Measurements from ENCODE around the gene SFTPD.
"Not testable (repeated sequence)": the region's sequence is repeated elsewhere in the genome, so short reads cannot be mapped to it uniquely, and the experiment has no call there.

SFTPD gene

GRCh38 chr10:79948976-79949722, at the start of gene SFTPD:
SFTPD (minus strand) TSS chr10:79949105; CDS start chr10:79946659, 2,446 bp downstream.
- H3K27ac ChIP-seq: no peak within 1 kb of the TSS
- TF ChIP-seq EZH2 (IDR thresholded peaks at IDR 0.05) (no peak), POLR2AphosphoS5 (IDR thresholded peaks at IDR 0.05; ENCODE audit: borderline replicate concordance, low read depth, low read length) (no peak), FOXP2 (optimal IDR thresholded peaks at IDR 0.05; ENCODE audit: control extremely low read depth, extremely low read length, insufficient read depth) (no peak)
- DNase-seq (ENCODE audit: low read depth, low spot score): no peak
- H3K9me3 ChIP-seq (ENCODE audit: low read depth, low read length): no peaks in the 10 kb centered on the region
- H3K9ac ChIP-seq (ENCODE audit: insufficient read length): no peak within 1 kb of the TSS
- no peak within 1 kb of the TSS for H3K4me3 ChIP-seq
- H3K36me3 ChIP-seq (ENCODE audit: insufficient read depth, low read length): no peaks in the 10 kb centered on the region

- no peaks in the 10 kb centered on the region for H3K9me3 ChIP-seq (ENCODE audit: low read depth, low read length)
- no peaks in the 10 kb centered on the region for H3K36me3 ChIP-seq (ENCODE audit: insufficient read depth, low read length)
- no peak overlapping the region for H3K27ac ChIP-seq
- no peak overlapping the region for H3K9ac ChIP-seq (ENCODE audit: insufficient read length)
- no peak for DNase-seq (ENCODE audit: low read depth, low spot score)
- TF ChIP-seq FOXP2 (optimal IDR thresholded peaks at IDR 0.05; ENCODE audit: control extremely low read depth, extremely low read length, insufficient read depth): no peak
- TF ChIP-seq EZH2 (IDR thresholded peaks at IDR 0.05): no peak
- H3K4me3 ChIP-seq: no peak overlapping the region
These were observed 47.2 kb upstream of the SFTPD start for GRCh38 chr10:79995979-79996634.

GRCh38 chr10:79994556-79994955, 45.7 kb upstream of the SFTPD start:
- Histone ChIP-seq H3K27ac (no peak overlapping the region), H3K9ac (ENCODE audit: insufficient read length) (no peak overlapping the region), H3K9me3 (ENCODE audit: low read depth, low read length) (no peaks in the 10 kb centered on the region), H3K36me3 (ENCODE audit: insufficient read depth, low read length) (no peaks in the 10 kb centered on the region), H3K4me3 (no peak overlapping the region)
- TF ChIP-seq POLR2AphosphoS5 (IDR thresholded peaks at IDR 0.05; ENCODE audit: borderline replicate concordance, low read depth, low read length) (no peak), EZH2 (IDR thresholded peaks at IDR 0.05) (no peak), FOXP2 (optimal IDR thresholded peaks at IDR 0.05; ENCODE audit: control extremely low read depth, extremely low read length, insufficient read depth) (no peak)
- no peak for DNase-seq (ENCODE audit: low read depth, low spot score)

GRCh38 chr10:79988199-79988598, 39.3 kb upstream of the SFTPD start:
- not testable (repeated sequence) for H3K27ac ChIP-seq; H3K9me3 ChIP-seq (ENCODE audit: low read depth, low read length); H3K9ac ChIP-seq (ENCODE audit: insufficient read length); DNase-seq (ENCODE audit: low read depth, low spot score); H3K36me3 ChIP-seq (ENCODE audit: insufficient read depth, low read length); H3K4me3 ChIP-seq

- not testable (repeated sequence) for H3K36me3 ChIP-seq (ENCODE audit: insufficient read depth, low read length); H3K9me3 ChIP-seq (ENCODE audit: low read depth, low read length); H3K4me3 ChIP-seq; H3K27ac ChIP-seq; H3K9ac ChIP-seq (ENCODE audit: insufficient read length); DNase-seq (ENCODE audit: low read depth, low spot score)
These were observed 37.8 kb upstream of the SFTPD start for GRCh38 chr10:79986661-79987060.

- no peak for DNase-seq (ENCODE audit: low read depth, low spot score)
- H3K9ac ChIP-seq (ENCODE audit: insufficient read length): no peak overlapping the region
- H3K4me3 ChIP-seq: no peak overlapping the region
- no peaks in the 10 kb centered on the region for H3K36me3 ChIP-seq (ENCODE audit: insufficient read depth, low read length)
- TF ChIP-seq EZH2 (IDR thresholded peaks at IDR 0.05) (no peak), FOXP2 (optimal IDR thresholded peaks at IDR 0.05; ENCODE audit: control extremely low read depth, extremely low read length, insufficient read depth) (no peak), POLR2AphosphoS5 (IDR thresholded peaks at IDR 0.05; ENCODE audit: borderline replicate concordance, low read depth, low read length) (no peak)
- no peaks in the 10 kb centered on the region for H3K9me3 ChIP-seq (ENCODE audit: low read depth, low read length)
- H3K27ac ChIP-seq: no peak overlapping the region
These were observed 36.7 kb upstream of the SFTPD start for GRCh38 chr10:79985481-79986072.

- no peaks in the 10 kb centered on the region for H3K9me3 ChIP-seq (ENCODE audit: low read depth, low read length)
- no peak for TF ChIP-seq FOXP2 (optimal IDR thresholded peaks at IDR 0.05; ENCODE audit: control extremely low read depth, extremely low read length, insufficient read depth)
- no peak for TF ChIP-seq EZH2 (IDR thresholded peaks at IDR 0.05)
- no peak for TF ChIP-seq POLR2AphosphoS5 (IDR thresholded peaks at IDR 0.05; ENCODE audit: borderline replicate concordance, low read depth, low read length)
- no peaks in the 10 kb centered on the region for H3K36me3 ChIP-seq (ENCODE audit: insufficient read depth, low read length)
- no peak for DNase-seq (ENCODE audit: low read depth, low spot score)
- no peak overlapping the region for H3K4me3 ChIP-seq
- H3K9ac ChIP-seq (ENCODE audit: insufficient read length): no peak overlapping the region
- no peak overlapping the region for H3K27ac ChIP-seq
These were observed 35.9 kb upstream of the SFTPD start for GRCh38 chr10:79984851-79985250.

- DNase-seq (ENCODE audit: low read depth, low spot score): no peak
- Histone ChIP-seq H3K36me3 (ENCODE audit: insufficient read depth, low read length) (no peaks in the 10 kb centered on the region), H3K9me3 (ENCODE audit: low read depth, low read length) (no peaks in the 10 kb centered on the region), H3K4me3 (no peak overlapping the region), H3K27ac (no peak overlapping the region), H3K9ac (ENCODE audit: insufficient read length) (no peak overlapping the region)
- no peak for TF ChIP-seq EZH2 (IDR thresholded peaks at IDR 0.05)
- no peak for TF ChIP-seq POLR2AphosphoS5 (IDR thresholded peaks at IDR 0.05; ENCODE audit: borderline replicate concordance, low read depth, low read length)
- TF ChIP-seq FOXP2 (optimal IDR thresholded peaks at IDR 0.05; ENCODE audit: control extremely low read depth, extremely low read length, insufficient read depth): no peak
These were observed 34.5 kb upstream of the SFTPD start for GRCh38 chr10:79983286-79983909.

Measured in SK-N-MC (cell line).